ENCODE results near the gene GRM7.

GRM7 gene

GRCh38 chr3:7238565-7239295, 377.8 kb downstream of the GRM7 start:
- no peak for TF ChIP-seq CTCF (IDR thresholded peaks at IDR 0.05; ENCODE audit: insufficient read depth, low read depth, low read length, missing control alignments)
- H3K4me3 ChIP-seq (ENCODE audit: low read depth, low read length): no peak overlapping the region
- no peak for DNase-seq (ENCODE audit: low read depth)

GRCh38 chr3:7241584-7242302, 380.8 kb downstream of the GRM7 start:
- no peak overlapping the region for H3K4me3 ChIP-seq (ENCODE audit: low read depth, low read length)
- no peak for DNase-seq (ENCODE audit: low read depth)

GRCh38 chr3:7242303-7242635, 381.4 kb downstream of the GRM7 start:
- TF ChIP-seq CTCF (IDR thresholded peaks at IDR 0.05; ENCODE audit: insufficient read depth, low read depth, low read length, missing control alignments): no peak

More at GRCh38 chr3:7241584-7242302, 380.8 kb downstream of the GRM7 start:
- no peak for TF ChIP-seq CTCF (IDR thresholded peaks at IDR 0.05; ENCODE audit: insufficient read depth, low read depth, low read length, missing control alignments)

GRCh38 chr3:7249493-7250076, 388.7 kb downstream of the GRM7 start:
- DNase-seq (ENCODE audit: low read depth): no peak
- TF ChIP-seq CTCF (IDR thresholded peaks at IDR 0.05; ENCODE audit: insufficient read depth, low read depth, low read length, missing control alignments): no peak
- H3K4me3 ChIP-seq (ENCODE audit: low read depth, low read length): no peak overlapping the region

More at GRCh38 chr3:7242303-7242635, 381.4 kb downstream of the GRM7 start:
- no peak overlapping the region for H3K4me3 ChIP-seq (ENCODE audit: low read depth, low read length)
- no peak for DNase-seq (ENCODE audit: low read depth)

- no peak for DNase-seq (ENCODE audit: low read depth)
- no peak for TF ChIP-seq CTCF (IDR thresholded peaks at IDR 0.05; ENCODE audit: insufficient read depth, low read depth, low read length, missing control alignments)
- H3K4me3 ChIP-seq (ENCODE audit: low read depth, low read length): no peak overlapping the region
These were observed 393.3 kb downstream of the GRM7 start for GRCh38 chr3:7254251-7254650.

- no peak for DNase-seq (ENCODE audit: low read depth)
- no peak for TF ChIP-seq CTCF (IDR thresholded peaks at IDR 0.05; ENCODE audit: insufficient read depth, low read depth, low read length, missing control alignments)
- no peak overlapping the region for H3K4me3 ChIP-seq (ENCODE audit: low read depth, low read length)
These were observed 400.1 kb downstream of the GRM7 start for GRCh38 chr3:7260975-7261374.
